ENCODE results near the gene SEC11C. TPM values are rescaled to one million over a fixed set of nuclear protein-coding genes. Genes with fewer than 3 reads are reported as not detected.

The SEC11C gene
- total RNA-seq, 1 donor from 2014 or later, result 31.2 TPM

DNA sequence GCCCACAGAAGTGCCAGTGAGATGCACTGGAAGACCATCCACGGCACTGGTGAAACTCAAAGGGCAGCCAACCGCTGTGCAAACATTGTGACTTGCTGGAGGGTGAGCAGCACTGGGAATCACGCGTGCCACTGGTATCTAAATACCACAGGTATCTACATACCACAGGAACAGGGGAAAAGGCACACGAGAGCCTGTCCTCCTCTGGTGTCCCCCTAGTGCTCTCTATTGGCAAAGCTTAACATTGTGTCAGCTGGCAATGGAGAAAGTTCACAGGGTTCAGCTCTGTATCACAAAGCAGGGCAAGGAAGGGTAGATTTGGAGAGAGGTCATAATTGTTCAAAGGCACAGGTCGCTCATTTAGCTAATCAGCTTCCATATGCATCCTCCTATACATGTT, 12.6 kb upstream of the SEC11C start:
- H3K27me3 Mint-ChIP-seq (ENCODE audit: unreplicated experiment), result peaks cover 68% of the 10 kb centered on the region
- H3K4me3 Mint-ChIP-seq (ENCODE audit: unreplicated experiment), result no peak overlapping the region
- peaks cover 4% of the 10 kb centered on the region for H3K4me1 Mint-ChIP-seq (ENCODE audit: unreplicated experiment)
- H3K36me3 Mint-ChIP-seq (ENCODE audit: unreplicated experiment), result no peaks in the 10 kb centered on the region
- DNase-seq (ENCODE audit: extremely low spot score, unreplicated experiment), result no peak
- H3K9me3 Mint-ChIP-seq (ENCODE audit: unreplicated experiment), result no peaks in the 10 kb centered on the region
- no peak overlapping the region for H3K27ac Mint-ChIP-seq (ENCODE audit: unreplicated experiment)
- no peak for TF ChIP-seq CTCF (IDR thresholded peaks at IDR 0.05)

DNA sequence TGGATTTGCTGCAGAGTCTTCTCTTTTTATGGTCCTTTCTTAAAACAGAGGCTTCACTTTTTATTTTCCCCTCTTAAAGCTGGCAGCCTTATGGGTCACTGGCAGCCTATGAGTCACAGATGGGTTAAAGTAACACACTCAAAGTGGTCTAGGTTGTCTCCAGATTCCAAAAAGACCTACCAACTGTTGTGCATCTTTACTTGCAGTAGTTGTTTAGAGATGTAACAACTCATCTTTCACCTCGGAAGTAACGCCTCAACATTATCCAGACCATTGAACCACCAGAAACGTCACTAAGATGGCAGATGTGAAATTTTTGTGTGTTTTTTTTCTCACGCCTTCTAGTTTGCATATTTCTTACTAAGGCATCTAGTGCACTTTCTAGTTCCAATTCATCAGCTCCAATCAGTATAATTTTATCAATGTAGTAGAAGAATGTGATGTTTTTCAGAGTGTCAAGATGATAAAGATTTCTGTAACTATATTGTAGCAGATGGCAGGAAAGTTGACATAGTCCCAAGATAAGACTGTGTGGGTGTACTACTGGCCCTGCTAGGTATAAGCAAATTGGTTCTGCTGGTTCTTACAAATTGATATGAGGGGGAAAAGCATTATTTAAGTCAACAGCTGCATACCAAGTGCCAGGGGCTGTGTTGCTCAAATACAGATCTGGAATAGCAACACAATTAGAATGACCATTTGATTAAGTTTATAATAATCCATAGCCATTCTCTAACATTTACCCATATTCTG, 9.6 kb upstream of the SEC11C start:
- H3K27ac Mint-ChIP-seq (ENCODE audit: unreplicated experiment), result no peak overlapping the region
- no peak for DNase-seq (ENCODE audit: extremely low spot score, unreplicated experiment)
- H3K36me3 Mint-ChIP-seq (ENCODE audit: unreplicated experiment), result no peaks in the 10 kb centered on the region
- no peak overlapping the region for H3K4me3 Mint-ChIP-seq (ENCODE audit: unreplicated experiment)
- H3K9me3 Mint-ChIP-seq (ENCODE audit: unreplicated experiment), result no peaks in the 10 kb centered on the region
- H3K4me1 Mint-ChIP-seq (ENCODE audit: unreplicated experiment), result no peaks in the 10 kb centered on the region
- H3K27me3 Mint-ChIP-seq (ENCODE audit: unreplicated experiment), result peaks cover 88% of the 10 kb centered on the region
- no peak for TF ChIP-seq CTCF (IDR thresholded peaks at IDR 0.05)

GRCh38 chr18:59132810-59133465, 6.7 kb upstream of the SEC11C start:
- Mint-ChIP-seq H3K27ac (ENCODE audit: unreplicated experiment) (no peak overlapping the region), H3K27me3 (ENCODE audit: unreplicated experiment) (peaks cover 81% of the 10 kb centered on the region), H3K4me3 (ENCODE audit: unreplicated experiment) (no peak overlapping the region), H3K36me3 (ENCODE audit: unreplicated experiment) (no peaks in the 10 kb centered on the region), H3K4me1 (ENCODE audit: unreplicated experiment) (no peaks in the 10 kb centered on the region), H3K9me3 (ENCODE audit: unreplicated experiment) (no peaks in the 10 kb centered on the region)
- no peak for DNase-seq (ENCODE audit: extremely low spot score, unreplicated experiment)
- no peak for TF ChIP-seq CTCF (IDR thresholded peaks at IDR 0.05)

DNA sequence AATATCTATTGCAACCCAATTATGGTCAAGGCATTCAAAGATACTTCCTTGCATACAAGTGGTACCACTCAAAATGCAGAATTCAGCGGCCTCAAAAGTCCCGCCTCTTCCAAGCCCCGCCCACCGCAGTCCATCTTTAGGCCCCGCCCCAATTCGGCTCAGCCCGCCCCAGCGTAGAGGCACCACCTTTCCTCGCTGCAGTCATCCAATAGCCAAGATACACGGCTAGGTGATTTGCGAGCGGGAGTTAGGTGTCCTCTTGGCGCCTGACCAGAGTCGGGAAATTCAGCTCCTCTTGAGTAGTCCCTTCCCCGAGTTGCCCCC, 431 bp upstream of the SEC11C start:
- no peak for TF ChIP-seq CTCF (IDR thresholded peaks at IDR 0.05)
- H3K4me1 Mint-ChIP-seq (ENCODE audit: unreplicated experiment), result peaks cover 17% of the 10 kb centered on the region
- peak overlapping the region; percentile 89 for H3K4me3 Mint-ChIP-seq (ENCODE audit: unreplicated experiment)
- peaks cover 25% of the 10 kb centered on the region for H3K27me3 Mint-ChIP-seq (ENCODE audit: unreplicated experiment)
- DNase-seq (ENCODE audit: extremely low spot score, unreplicated experiment), result peak; percentile 92
- H3K9me3 Mint-ChIP-seq (ENCODE audit: unreplicated experiment), result no peaks in the 10 kb centered on the region
- H3K27ac Mint-ChIP-seq (ENCODE audit: unreplicated experiment), result peak overlapping the region; percentile 89
- H3K36me3 Mint-ChIP-seq (ENCODE audit: unreplicated experiment), result no peaks in the 10 kb centered on the region

DNA sequence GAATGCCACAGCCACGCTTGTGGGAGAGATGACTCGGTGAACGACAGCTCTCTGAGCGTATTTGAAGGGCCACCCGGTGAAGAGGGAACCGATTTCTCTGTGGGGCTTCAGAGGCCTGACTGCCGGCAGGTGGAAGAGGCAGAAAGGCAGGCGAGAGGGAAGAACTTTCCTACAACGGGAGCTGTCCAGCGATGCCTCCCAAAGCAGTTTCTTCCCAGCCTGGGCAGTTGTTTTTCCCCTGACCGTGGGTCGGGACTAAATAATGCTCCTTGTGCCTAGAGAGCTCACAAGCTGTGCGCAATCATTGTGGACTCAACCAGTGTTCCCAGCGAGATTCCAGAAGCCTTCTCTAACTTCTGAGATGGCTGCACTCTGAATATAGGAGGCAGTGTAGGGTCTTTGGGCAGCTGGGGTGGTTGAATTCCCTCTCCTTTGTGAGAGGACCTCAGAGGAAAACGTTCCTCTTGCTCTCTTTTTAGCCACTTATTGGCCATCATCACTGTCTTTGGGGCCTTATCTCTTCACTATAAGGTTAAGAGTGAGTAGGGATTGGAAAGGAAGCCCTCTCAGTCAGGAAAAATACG, 710 bp downstream of the SEC11C start:
- H3K27me3 Mint-ChIP-seq (ENCODE audit: unreplicated experiment), result peaks cover 15% of the 10 kb centered on the region
- H3K36me3 Mint-ChIP-seq (ENCODE audit: unreplicated experiment), result no peaks in the 10 kb centered on the region
- H3K4me1 Mint-ChIP-seq (ENCODE audit: unreplicated experiment), result peaks cover 17% of the 10 kb centered on the region
- H3K9me3 Mint-ChIP-seq (ENCODE audit: unreplicated experiment), result no peaks in the 10 kb centered on the region
- TF ChIP-seq CTCF (IDR thresholded peaks at IDR 0.05), result no peak
- peak overlapping the region; percentile 89 for H3K4me3 Mint-ChIP-seq (ENCODE audit: unreplicated experiment)
- H3K27ac Mint-ChIP-seq (ENCODE audit: unreplicated experiment), result peak overlapping the region; percentile 64
- no peak for DNase-seq (ENCODE audit: extremely low spot score, unreplicated experiment)

All from osteocyte (in vitro differentiated cells).